Astrocyte (in vitro differentiated cells and primary cell): ENCODE measurements around the gene SLC25A22.

Experiments
- EZH2 ChIP-seq: IDR thresholded peaks from 2 replicates; pipeline ENCODE4 v1.6.1; 2012; ENCODE audit warnings: mild to moderate bottlenecking, low read length, inconsistent platforms; ENCODE audit not compliant: insufficient read depth
- TF ChIP-seq, protein P1 (sequence below): IDR thresholded peaks from 2 replicates; pipeline ENCODE4 v1.5.1; 2011; ENCODE audit warnings: low read depth, mild to moderate bottlenecking, inconsistent platforms, low read length, moderate library complexity; ENCODE audit not compliant: insufficient read depth

DNA sequence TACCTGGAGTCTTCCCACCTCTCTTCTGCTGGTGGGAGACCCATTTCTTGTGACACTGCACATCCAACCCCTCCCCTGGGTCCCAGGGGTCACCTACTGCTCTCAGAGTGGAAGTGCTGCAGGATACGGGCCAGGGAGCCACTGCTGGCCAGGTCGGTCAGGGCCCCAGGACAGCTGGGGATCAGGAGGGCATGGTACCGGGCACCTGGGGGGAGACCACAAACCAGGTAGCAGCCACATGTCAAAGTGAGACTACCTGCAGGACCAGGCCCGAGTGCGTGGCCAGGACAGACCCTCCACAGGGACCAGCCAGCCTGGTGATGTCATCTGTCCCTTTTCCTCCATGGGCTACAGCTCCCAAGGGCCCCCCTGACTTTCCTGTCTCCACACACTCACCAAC is 24.7 kb downstream of the SLC25A22 start:
- TF ChIP-seq, protein P1, sequence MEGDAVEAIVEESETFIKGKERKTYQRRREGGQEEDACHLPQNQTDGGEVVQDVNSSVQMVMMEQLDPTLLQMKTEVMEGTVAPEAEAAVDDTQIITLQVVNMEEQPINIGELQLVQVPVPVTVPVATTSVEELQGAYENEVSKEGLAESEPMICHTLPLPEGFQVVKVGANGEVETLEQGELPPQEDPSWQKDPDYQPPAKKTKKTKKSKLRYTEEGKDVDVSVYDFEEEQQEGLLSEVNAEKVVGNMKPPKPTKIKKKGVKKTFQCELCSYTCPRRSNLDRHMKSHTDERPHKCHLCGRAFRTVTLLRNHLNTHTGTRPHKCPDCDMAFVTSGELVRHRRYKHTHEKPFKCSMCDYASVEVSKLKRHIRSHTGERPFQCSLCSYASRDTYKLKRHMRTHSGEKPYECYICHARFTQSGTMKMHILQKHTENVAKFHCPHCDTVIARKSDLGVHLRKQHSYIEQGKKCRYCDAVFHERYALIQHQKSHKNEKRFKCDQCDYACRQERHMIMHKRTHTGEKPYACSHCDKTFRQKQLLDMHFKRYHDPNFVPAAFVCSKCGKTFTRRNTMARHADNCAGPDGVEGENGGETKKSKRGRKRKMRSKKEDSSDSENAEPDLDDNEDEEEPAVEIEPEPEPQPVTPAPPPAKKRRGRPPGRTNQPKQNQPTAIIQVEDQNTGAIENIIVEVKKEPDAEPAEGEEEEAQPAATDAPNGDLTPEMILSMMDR, result no peak
- TF ChIP-seq EZH2, result no peak
